ENCODE data around the gene BCKDHA.

BCKDHA gene

DNA sequence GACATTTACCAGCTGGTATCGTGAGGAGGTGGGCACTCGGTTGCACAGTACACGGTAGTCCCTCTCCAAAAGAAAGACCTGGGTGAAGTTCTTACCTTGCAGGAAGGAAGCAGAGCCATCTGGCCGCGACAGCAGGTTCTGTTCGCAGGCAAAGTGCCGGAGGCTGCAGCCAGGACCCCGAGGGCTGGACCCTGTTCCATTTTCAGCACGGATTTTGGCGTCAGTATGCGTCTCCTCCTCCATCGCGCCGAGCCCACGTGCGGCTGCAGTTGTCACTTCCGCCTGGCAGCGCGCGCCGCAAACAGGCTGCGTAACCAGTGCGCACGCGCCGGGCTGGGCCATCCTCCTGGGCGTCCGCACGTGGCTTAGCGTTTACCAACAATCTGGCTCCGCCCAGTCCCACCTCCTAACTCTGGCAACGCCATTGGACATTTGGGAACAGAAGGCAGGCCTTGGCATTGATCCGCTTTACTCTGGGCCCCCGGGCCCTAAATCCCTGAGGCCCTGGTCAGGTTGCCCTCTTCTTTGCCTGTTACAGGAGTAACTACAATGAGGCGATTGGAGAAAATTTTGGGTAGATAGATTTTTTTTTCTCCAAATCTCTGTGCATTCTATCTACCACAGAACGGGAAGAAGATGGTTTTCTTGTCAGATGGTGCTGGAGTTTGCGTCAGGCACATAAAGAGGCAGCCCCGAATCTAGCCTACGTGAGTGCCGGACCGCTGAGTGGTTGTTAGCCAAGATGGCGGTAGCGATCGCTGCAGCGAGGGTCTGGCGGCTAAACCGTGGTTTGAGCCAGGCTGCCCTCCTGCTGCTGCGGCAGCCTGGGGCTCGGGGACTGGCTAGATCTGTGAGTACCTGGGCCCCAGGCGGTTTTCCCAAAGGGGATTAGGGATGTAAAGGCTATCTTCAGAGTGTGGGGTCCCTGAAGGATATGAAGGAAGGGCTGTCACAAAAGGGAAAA, at the start of gene BCKDHA, which contains the start of gene EXOSC5:
Gene BCKDHA (plus strand): TSS at position 733 of the 964 bp plus-strand sequence. CDS start 10 bp downstream, at position 743.
Gene EXOSC5 (minus strand): TSS at position 274 of the 964 bp plus-strand sequence. CDS start 31 bp downstream, at position 243.
- DNase-seq (ENCODE audit: low read depth), result peak; percentile 98

GRCh38 chr19:41350735-41351338, 46.8 kb upstream of the BCKDHA start:
- DNase-seq (ENCODE audit: low read depth), result no peak
- H3K4me3 ChIP-seq (ENCODE audit: low read depth, low read length), result peak overlapping the region; percentile 96

More for the DNA sequence above, at the start of gene BCKDHA, which contains the start of gene EXOSC5:
- H3K4me3 ChIP-seq (ENCODE audit: low read depth, low read length), result peak within 1 kb of the TSS; percentile 96

- peak overlapping the region; percentile 96 for H3K4me3 ChIP-seq (ENCODE audit: low read depth, low read length)
- no peak for DNase-seq (ENCODE audit: low read depth)
Measured at GRCh38 chr19:41351339-41352245, 46.0 kb upstream of the BCKDHA start.

GRCh38 chr19:41352279-41352608, 45.4 kb upstream of the BCKDHA start:
- no peak for DNase-seq (ENCODE audit: low read depth)
- H3K4me3 ChIP-seq (ENCODE audit: low read depth, low read length), result peak overlapping the region; percentile 96

GRCh38 chr19:41352609-41353465, 44.8 kb upstream of the BCKDHA start:
- no peak for DNase-seq (ENCODE audit: low read depth)
- peak overlapping the region; percentile 96 for H3K4me3 ChIP-seq (ENCODE audit: low read depth, low read length)

GRCh38 chr19:41353466-41354342, 43.9 kb upstream of the BCKDHA start, which contains the start of gene TGFB1:
Gene TGFB1 (minus strand): TSS chr19:41353922. CDS start chr19:41353044, 878 bp downstream.
- peak; percentile 54 for DNase-seq (ENCODE audit: low read depth)
- peak within 1 kb of the TSS; percentile 96 for H3K4me3 ChIP-seq (ENCODE audit: low read depth, low read length)

GRCh38 chr19:41354343-41354953, 43.2 kb upstream of the BCKDHA start:
- no peak for DNase-seq (ENCODE audit: low read depth)
- peak overlapping the region; percentile 96 for H3K4me3 ChIP-seq (ENCODE audit: low read depth, low read length)

GRCh38 chr19:41355035-41355434, 42.6 kb upstream of the BCKDHA start:
- DNase-seq (ENCODE audit: low read depth), result no peak
- H3K4me3 ChIP-seq (ENCODE audit: low read depth, low read length), result no peak overlapping the region

DNA sequence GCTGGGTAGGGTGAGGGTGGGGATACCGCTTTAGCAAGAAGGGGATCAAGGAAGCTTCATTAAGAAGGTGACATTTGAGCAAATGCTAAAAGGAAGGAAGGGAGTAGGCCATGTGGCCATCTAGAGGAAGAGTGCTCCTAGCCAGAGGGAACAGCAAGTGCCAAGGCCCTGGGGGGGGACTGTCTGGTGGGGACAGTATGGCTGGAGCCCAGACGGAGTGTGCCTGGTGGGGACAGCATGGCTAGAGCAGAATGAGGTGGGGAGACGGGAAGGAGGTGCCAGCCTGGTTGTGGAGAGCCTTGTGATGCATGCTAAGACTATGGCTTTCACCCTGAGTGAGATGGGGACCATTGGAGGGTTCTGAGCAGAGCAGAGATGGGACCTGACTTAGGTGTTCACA, 41.8 kb upstream of the BCKDHA start:
- no peak overlapping the region for H3K4me3 ChIP-seq (ENCODE audit: low read depth, low read length)
- no peak for DNase-seq (ENCODE audit: low read depth)

DNA sequence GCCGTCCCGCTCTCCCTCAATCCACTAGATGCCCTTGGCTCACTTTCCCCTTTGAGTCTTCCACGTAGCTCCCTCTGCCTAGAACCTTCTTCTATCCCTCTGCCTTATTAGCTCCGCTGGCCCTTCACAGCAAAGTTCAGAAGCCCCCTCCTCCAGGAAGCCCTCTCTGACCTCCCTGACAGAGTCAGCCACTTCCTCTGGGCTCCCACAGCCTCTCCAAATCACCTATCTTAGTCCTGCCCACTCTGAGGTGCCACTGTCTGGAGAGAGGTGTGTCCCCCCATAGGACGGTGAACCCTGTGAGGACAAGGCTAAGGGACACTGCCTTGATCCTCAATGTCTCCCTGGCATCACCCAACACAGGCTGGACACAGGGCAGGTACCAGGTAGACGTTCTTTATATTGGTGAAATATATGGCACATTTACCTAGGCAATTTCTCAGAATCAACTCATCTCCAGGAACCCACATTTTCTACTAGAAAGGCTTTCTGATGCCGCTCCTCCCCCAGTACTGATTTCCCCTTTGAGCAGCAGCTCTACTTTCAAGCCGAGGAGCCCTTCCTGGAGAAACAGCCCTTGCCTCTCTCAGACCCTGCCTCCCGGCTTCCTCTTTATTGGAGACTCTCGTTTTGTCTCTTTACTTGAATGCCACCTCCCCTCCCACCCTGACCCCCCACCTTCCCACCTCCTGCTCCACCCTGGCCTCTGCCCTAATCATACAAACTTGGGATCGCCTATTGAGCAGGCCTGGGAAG, 40.5 kb upstream of the BCKDHA start:
- no peak for DNase-seq (ENCODE audit: low read depth)
- H3K4me3 ChIP-seq (ENCODE audit: low read depth, low read length), result no peak overlapping the region

DNA sequence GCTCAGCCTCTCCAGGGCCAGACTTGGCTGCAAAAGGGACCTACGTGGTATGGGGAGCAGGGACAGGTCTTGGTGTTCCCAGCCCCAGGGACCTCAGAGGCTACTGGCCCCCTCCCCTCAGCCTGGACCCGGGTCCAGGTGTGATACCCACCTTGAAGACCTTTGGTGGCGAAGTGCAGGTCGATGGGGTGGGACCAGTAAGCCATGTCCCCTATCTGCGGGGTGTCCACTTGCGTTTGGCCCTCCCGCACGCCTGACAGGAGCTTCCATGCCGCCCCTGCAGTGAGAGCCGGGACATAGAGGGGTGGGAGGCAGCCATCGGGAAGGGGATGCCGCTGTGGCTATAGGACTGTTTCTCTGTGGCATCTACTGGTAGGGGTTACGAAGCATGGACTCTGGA, 39.9 kb upstream of the BCKDHA start:
- DNase-seq (ENCODE audit: low read depth), result no peak
- H3K4me3 ChIP-seq (ENCODE audit: low read depth, low read length), result no peak overlapping the region

GRCh38 chr19:41359741-41360140, 37.9 kb upstream of the BCKDHA start:
- DNase-seq (ENCODE audit: low read depth), result no peak
- H3K4me3 ChIP-seq (ENCODE audit: low read depth, low read length), result no peak overlapping the region

DNA sequence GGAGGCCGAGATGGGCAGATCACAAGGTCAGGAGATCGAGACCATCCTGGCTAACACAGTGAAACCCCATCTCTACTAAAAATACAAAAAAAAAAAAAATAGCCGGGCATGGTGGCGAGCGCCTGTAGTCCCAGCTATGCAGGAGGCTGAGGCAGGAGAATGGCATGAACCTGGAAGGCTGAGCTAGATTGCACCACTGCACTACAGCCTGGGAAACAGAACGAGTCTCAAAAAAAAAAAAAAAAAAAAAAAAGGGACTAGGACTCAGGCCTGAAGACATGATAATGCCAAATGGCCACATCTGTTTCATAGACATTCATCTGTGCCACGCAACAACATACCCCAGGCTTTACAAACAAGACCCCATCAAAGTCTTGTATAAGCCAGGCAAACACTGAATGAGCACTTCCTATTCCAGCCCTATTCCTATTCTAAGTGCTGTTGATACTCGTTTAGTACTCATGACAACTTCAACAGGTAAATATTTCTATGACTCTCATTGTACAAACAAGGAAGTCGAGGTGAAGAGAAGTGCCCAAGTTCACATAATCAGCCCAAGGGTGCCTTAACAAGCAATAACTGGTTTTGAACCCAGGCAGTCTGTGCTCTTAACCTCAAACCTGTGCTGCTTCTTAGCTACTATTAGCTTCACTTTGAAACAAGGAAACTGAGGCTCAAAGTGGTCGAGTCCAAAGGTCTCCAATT, 35.3 kb upstream of the BCKDHA start:
- DNase-seq (ENCODE audit: low read depth), result no peak
- no peak overlapping the region for H3K4me3 ChIP-seq (ENCODE audit: low read depth, low read length)

DNA sequence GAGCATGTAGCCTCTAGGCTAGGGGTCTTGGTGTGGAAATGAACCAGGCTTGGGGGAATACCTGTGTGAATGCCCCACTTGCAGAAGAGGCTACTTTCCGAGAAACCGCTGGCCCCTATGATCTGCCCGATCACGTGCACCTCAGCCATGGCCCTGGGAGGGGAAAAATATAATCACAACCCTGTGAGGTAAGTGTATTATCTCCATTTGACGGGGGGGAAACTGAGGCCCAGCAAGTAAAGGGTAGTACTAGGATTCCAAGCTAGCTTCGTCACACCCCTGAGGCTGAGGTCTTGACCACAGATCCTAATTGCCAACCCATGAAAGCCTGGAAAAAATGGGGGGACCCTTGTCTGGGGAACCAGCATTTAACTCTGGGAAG, 34.3 kb upstream of the BCKDHA start:
- DNase-seq (ENCODE audit: low read depth), result no peak
- peak overlapping the region; percentile 77 for H3K4me3 ChIP-seq (ENCODE audit: low read depth, low read length)

DNA sequence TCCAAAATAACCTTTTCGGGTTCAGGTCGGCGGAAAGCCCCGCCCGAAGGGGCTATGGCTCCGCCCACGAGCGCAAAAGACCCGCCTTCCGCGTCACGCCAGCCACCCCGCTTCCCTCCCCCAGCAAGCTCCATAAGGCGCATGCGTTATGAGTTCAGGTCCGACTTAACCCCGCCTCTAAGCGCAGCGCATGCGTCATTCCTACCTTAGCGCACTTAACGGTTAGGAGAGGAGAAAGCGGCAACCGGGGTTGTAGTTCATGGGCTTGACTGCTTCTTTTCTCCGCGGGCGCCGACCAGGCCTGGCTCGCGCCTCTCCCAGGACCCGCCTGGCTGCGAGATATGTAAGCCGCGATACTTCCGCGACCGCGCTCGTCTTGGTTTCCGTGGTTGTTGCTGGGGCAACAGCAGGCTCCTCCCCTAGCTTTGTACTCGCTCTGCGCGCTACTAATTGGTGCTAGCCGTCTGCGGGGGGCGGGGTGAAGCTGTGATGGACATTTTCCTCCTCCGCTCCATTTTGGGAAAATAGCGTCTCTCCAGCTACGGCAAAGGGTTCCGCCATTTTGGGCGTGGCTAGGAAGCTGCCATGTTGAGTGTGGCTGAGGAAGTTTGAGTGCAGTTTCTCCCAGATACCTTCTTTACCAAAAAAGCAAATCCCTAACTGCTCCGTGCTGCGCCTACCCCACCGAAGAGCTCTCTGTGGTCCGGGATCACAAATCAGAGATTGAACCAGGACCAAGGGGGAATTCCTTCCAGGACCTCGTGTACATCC, 33.7 kb upstream of the BCKDHA start, which contains the start of gene B9D2:
Gene B9D2 (minus strand): TSS at position 397 of the 771 bp plus-strand sequence. CDS start 630 bp downstream, outside the sequence.
- H3K4me3 ChIP-seq (ENCODE audit: low read depth, low read length), result peak within 1 kb of the TSS; percentile 77
- peak; percentile 90 for DNase-seq (ENCODE audit: low read depth)
